Astrocyte of the spinal cord (primary cell): ENCODE data around the gene SMTN.
A peak's percentile ranks its signal among the peaks of the same experiment; 100 is the strongest.
"Not testable (repeated sequence)": the region's sequence is repeated elsewhere in the genome, so short reads cannot be mapped to it uniquely, and the experiment has no call there.

ENCODE experiments used
- DNase-seq: peaks from one replicate; pipeline ENCODE4 v3.0.0; 2011; ENCODE audit warnings: low read depth, low spot score
- H3K4me3 ChIP-seq: 2 replicates; pipeline ENCODE4 v1.5.1; 2011; ENCODE audit warnings: low read depth, mild to moderate bottlenecking, low read length, moderate library complexity
- CTCF ChIP-seq: IDR thresholded peaks from 2 replicates; pipeline ENCODE4 v1.5.1; 2012; ENCODE audit warnings: low read depth, mild to moderate bottlenecking, low read length, inconsistent platforms
- in situ Hi-C: cut with HindIII; loops from 2 replicates; pipeline ENCODE4 v1.10.0; 2017; ENCODE audit warnings: low sequenced_read_pairs

The SMTN gene

GRCh38 chr22:31055635-31056159 is 25.4 kb upstream of the SMTN start:
- DNase-seq: peak; percentile 97
- in situ Hi-C loops: no loop called here
- H3K4me3 ChIP-seq: no peak overlapping the region
- no peak for TF ChIP-seq CTCF

GRCh38 chr22:31056986-31057599 is 24.0 kb upstream of the SMTN start:
- H3K4me3 ChIP-seq: no peak overlapping the region
- in situ Hi-C loops: no loop called here
- TF ChIP-seq CTCF: no peak
- DNase-seq: no peak

- H3K4me3 ChIP-seq, in situ Hi-C loops, DNase-seq: not testable (repeated sequence)
These were observed 21.5 kb upstream of the SMTN start for GRCh38 chr22:31059663-31060062.

GRCh38 chr22:31062566-31063230 is 18.4 kb upstream of the SMTN start:
- no peak for TF ChIP-seq CTCF
- no peak for DNase-seq
- in situ Hi-C loops: no loop called here
- H3K4me3 ChIP-seq: no peak overlapping the region

GRCh38 chr22:31064369-31064768 is 16.7 kb upstream of the SMTN start:
- no peak for DNase-seq
- in situ Hi-C loops: no loop called here

GRCh38 chr22:31068970-31069369 is 12.1 kb upstream of the SMTN start:
- TF ChIP-seq CTCF: no peak
- in situ Hi-C loops: no loop called here
- H3K4me3 ChIP-seq: no peak overlapping the region
- DNase-seq: no peak

More at GRCh38 chr22:31064369-31064768, 16.7 kb upstream of the SMTN start:
- no peak for TF ChIP-seq CTCF
- no peak overlapping the region for H3K4me3 ChIP-seq

GRCh38 chr22:31069691-31070314 is 11.3 kb upstream of the SMTN start:
- in situ Hi-C loops, H3K4me3 ChIP-seq, DNase-seq: not testable (repeated sequence)

GRCh38 chr22:31073125-31073524 is 8.0 kb upstream of the SMTN start:
- DNase-seq, in situ Hi-C loops, H3K4me3 ChIP-seq: not testable (repeated sequence)

GRCh38 chr22:31073545-31074145 is 7.5 kb upstream of the SMTN start:
- DNase-seq, H3K4me3 ChIP-seq, in situ Hi-C loops: not testable (repeated sequence)
